MM.1S (cell line): ENCODE data around the gene PLD6.

Source experiments
- DNase-seq: peaks from one replicate; pipeline ENCODE4 v3.0.0-alpha.2; 2015
- H2AFZ ChIP-seq: fragments of 300-600 bp; sonication (generic); 2 replicates; pipeline ENCODE4 v1.6.0; 2016; ENCODE audit warnings: antibody characterized with exemption, low read length
- H3F3A ChIP-seq: fragments of 300-600 bp; sonication (generic); 2 replicates; pipeline ENCODE4 v1.6.1; 2016; ENCODE audit warnings: mild to moderate bottlenecking, antibody characterized with exemption, low read length, moderate library complexity, mixed read lengths; ENCODE audit not compliant: insufficient read depth
- H3K27ac ChIP-seq: fragments of 300-600 bp; sonication (generic); 2 replicates; pipeline ENCODE4 v1.5.1; 2016; ENCODE audit warnings: mild to moderate bottlenecking, low read length
- H3K27me3 ChIP-seq: fragments of 300-600 bp; sonication (generic); replicated peaks from 2 replicates; pipeline ENCODE4 v1.6.0; 2016; ENCODE audit warnings: low read length; ENCODE audit not compliant: insufficient read depth
- H3K36me3 ChIP-seq: fragments of 300-600 bp; sonication (generic); replicated peaks from 2 replicates; pipeline ENCODE4 v1.6.1; 2016; ENCODE audit warnings: mild to moderate bottlenecking, low read length, mixed read lengths; ENCODE audit not compliant: insufficient read depth
- H3K4me1 ChIP-seq: fragments of 300-600 bp; sonication (generic); 2 replicates; pipeline ENCODE4 v1.6.1; 2016; ENCODE audit warnings: low read length, mixed read lengths
- H3K4me2 ChIP-seq: fragments of 300-600 bp; sonication (generic); 2 replicates; pipeline ENCODE4 v1.6.0; 2016; ENCODE audit warnings: low read depth, low read length
- H3K4me3 ChIP-seq: fragments of 300-600 bp; sonication (generic); 2 replicates; pipeline ENCODE4 v1.5.1; 2016; ENCODE audit warnings: low read length, mixed read lengths
- H3K79me2 ChIP-seq: fragments of 300-600 bp; sonication (generic); 2 replicates; pipeline ENCODE4 v1.6.1; 2016; ENCODE audit warnings: mixed run types, low read length, mixed read lengths
- H3K9ac ChIP-seq: fragments of 300-600 bp; sonication (generic); 2 replicates; pipeline ENCODE4 v1.6.1; 2016; ENCODE audit warnings: low read length, mixed read lengths
- H3K9me2 ChIP-seq: fragments of 300-600 bp; sonication (generic); replicated peaks from 2 replicates; pipeline ENCODE4 v1.6.1; 2016; ENCODE audit warnings: mild to moderate bottlenecking, low read length, mixed read lengths; ENCODE audit not compliant: insufficient read depth
- H3K9me3 ChIP-seq: fragments of 300-600 bp; sonication (generic); replicated peaks from 2 replicates; pipeline ENCODE4 v1.6.1; 2016; ENCODE audit warnings: mild to moderate bottlenecking, low read length, mixed read lengths; ENCODE audit not compliant: insufficient read depth
- H4K20me1 ChIP-seq: fragments of 300-600 bp; sonication (generic); 2 replicates; pipeline ENCODE4 v1.6.1; 2016; ENCODE audit warnings: mild to moderate bottlenecking, low read length, moderate library complexity, mixed read lengths; ENCODE audit not compliant: insufficient read depth
- EZH2 ChIP-seq: fragments of 300-600 bp; sonication (generic); optimal IDR thresholded peaks from 2 replicates; pipeline ENCODE3; 2017; ENCODE audit warnings: low read depth, mild to moderate bottlenecking, antibody characterized with exemption, low read length, mixed read lengths
- EZH2phosphoT487 ChIP-seq: fragments of 300-600 bp; sonication (generic); IDR thresholded peaks from 2 replicates; pipeline ENCODE4 v1.6.1; 2018; ENCODE audit warnings: antibody characterized with exemption, low read length
- TF ChIP-seq, protein P1 (sequence below): fragments of 300-600 bp; sonication (generic); IDR thresholded peaks from 2 replicates; pipeline ENCODE4 v1.5.1; 2016; ENCODE audit warnings: antibody characterized with exemption, low read length, mixed read lengths

Gene PLD6

DNA sequence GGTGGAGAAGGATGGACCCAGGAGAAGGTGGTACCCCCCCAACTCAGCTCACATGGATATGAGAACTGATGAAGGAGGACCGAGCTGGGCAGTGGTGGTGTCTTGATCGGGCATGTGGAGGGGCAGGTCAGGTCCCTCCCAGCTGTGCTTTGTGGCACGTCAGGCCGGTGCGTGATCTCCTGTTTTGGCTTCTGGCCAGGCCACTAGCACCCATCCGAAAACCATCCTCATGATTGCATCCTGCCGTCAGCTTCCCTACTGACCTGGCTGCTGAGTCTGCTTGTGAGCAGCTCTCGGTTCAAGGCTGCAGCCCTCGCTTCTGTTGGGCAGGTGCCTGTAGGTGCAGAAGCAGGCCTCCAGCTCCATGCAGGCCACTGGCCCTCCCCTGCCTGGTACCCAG lies 53.1 kb downstream of the PLD6 start:
- Histone ChIP-seq H3K79me2 (no peaks in the 10 kb centered on the region), H3K4me2 (no peak overlapping the region), H3K9me2 (no peaks in the 10 kb centered on the region), H3K36me3 (0 out of 2 replicates have a peak, but pooled peaks cover 5% of the 10 kb centered on the region), H3K9ac (no peak overlapping the region), H4K20me1 (no peaks in the 10 kb centered on the region), H3K4me3 (no peak overlapping the region), H3K9me3 (no peaks in the 10 kb centered on the region), H3K4me1 (no peaks in the 10 kb centered on the region), H3K27ac (no peak overlapping the region), H3K27me3 (no peaks in the 10 kb centered on the region), H3F3A (no peaks in the 10 kb centered on the region), H2AFZ (no peak overlapping the region)
- TF ChIP-seq EZH2phosphoT487: no peak
- TF ChIP-seq EZH2: no peak
- TF ChIP-seq, protein P1, sequence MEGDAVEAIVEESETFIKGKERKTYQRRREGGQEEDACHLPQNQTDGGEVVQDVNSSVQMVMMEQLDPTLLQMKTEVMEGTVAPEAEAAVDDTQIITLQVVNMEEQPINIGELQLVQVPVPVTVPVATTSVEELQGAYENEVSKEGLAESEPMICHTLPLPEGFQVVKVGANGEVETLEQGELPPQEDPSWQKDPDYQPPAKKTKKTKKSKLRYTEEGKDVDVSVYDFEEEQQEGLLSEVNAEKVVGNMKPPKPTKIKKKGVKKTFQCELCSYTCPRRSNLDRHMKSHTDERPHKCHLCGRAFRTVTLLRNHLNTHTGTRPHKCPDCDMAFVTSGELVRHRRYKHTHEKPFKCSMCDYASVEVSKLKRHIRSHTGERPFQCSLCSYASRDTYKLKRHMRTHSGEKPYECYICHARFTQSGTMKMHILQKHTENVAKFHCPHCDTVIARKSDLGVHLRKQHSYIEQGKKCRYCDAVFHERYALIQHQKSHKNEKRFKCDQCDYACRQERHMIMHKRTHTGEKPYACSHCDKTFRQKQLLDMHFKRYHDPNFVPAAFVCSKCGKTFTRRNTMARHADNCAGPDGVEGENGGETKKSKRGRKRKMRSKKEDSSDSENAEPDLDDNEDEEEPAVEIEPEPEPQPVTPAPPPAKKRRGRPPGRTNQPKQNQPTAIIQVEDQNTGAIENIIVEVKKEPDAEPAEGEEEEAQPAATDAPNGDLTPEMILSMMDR: no peak
- DNase-seq: no peak

DNA sequence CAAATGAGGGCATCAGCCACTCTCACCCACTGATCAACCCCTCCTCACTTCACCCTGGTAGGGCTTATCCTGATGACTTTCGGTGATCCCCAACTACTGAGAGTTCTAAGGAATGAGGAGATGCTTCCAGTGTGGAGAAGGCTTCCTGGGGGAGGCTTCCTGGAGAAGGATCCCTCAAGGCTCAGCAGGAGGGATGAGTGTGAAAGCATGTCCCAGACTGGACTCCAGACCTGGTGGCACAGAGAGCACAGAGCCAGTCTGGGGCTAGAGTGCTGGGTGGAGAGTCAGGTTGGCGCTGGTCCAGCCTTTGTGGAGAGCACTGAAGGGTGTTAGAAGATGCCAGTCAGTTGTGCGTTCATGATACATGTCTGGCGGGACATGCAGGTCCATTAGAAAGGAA lies 53.7 kb downstream of the PLD6 start:
- Histone ChIP-seq H3K4me1 (no peaks in the 10 kb centered on the region), H4K20me1 (no peaks in the 10 kb centered on the region), H3K27me3 (no peaks in the 10 kb centered on the region), H3K27ac (no peak overlapping the region), H3K9me3 (no peaks in the 10 kb centered on the region), H2AFZ (no peak overlapping the region), H3K36me3 (0 out of 2 replicates have a peak, but pooled peaks cover 5% of the 10 kb centered on the region), H3K79me2 (no peaks in the 10 kb centered on the region), H3K4me3 (no peak overlapping the region), H3K4me2 (no peak overlapping the region), H3K9ac (no peak overlapping the region), H3F3A (no peaks in the 10 kb centered on the region), H3K9me2 (no peaks in the 10 kb centered on the region)
- DNase-seq: no peak
- TF ChIP-seq EZH2 (no peak), EZH2phosphoT487 (no peak)
- TF ChIP-seq, protein P1: no peak

DNA sequence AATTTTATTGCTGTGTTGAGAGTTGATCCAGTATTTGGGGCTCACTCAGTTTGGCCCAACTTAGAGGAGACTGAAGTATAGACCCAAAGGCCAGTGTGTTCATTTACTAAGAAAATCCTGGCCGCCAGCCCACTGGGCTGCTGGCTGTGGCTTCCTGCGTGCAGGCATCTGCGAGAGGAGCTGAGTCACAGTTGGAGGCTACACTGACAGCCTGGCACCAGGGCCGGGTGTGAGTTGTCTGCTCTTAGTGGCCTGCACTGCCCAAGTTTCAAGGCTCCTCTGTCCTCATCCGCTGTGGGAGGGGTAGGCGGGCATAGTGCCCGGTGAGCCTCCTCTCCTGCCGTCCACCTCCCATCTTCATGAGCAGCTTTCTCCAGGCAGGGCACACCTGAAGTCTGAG lies 54.2 kb downstream of the PLD6 start:
- Histone ChIP-seq H3K9me3 (no peaks in the 10 kb centered on the region), H3K79me2 (no peaks in the 10 kb centered on the region), H4K20me1 (no peaks in the 10 kb centered on the region), H3F3A (no peaks in the 10 kb centered on the region), H3K4me3 (no peak overlapping the region), H2AFZ (no peak overlapping the region), H3K36me3 (0 out of 2 replicates have a peak, but pooled peaks cover 3% of the 10 kb centered on the region), H3K4me2 (no peak overlapping the region), H3K27me3 (no peaks in the 10 kb centered on the region), H3K27ac (no peak overlapping the region), H3K9me2 (no peaks in the 10 kb centered on the region), H3K9ac (no peak overlapping the region), H3K4me1 (no peaks in the 10 kb centered on the region)
- no peak for DNase-seq
- no peak for TF ChIP-seq EZH2phosphoT487
- no peak for TF ChIP-seq EZH2
- TF ChIP-seq, protein P1: no peak

DNA sequence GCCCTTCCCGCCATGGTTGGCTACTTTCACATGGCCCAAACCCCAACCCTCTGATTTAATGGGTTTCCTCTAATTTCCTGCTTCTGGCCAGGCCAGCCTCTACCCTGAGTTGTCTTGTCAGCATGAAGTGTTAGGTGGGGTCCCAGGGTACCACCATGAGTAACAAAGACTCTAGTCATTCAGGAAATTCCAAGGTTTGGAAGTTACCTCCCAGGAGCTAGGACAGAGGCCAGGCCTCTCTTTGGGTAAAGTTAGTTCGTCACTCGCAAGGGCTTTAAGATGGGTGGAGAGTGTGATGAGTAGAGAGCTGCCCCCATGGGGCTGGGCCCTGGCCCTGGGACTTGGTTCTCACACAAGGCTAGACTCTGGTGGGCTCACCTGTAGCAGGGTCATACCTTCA lies 54.6 kb downstream of the PLD6 start:
- no peak for DNase-seq

More for the DNA sequence above, 54.6 kb downstream of the PLD6 start:
- Histone ChIP-seq H3K4me3 (no peak overlapping the region), H3K27me3 (no peaks in the 10 kb centered on the region), H4K20me1 (no peaks in the 10 kb centered on the region), H2AFZ (no peak overlapping the region), H3K36me3 (no peaks in the 10 kb centered on the region), H3K4me1 (no peaks in the 10 kb centered on the region), H3K9ac (no peak overlapping the region), H3K79me2 (no peaks in the 10 kb centered on the region), H3K9me2 (no peaks in the 10 kb centered on the region), H3K27ac (no peak overlapping the region), H3F3A (no peaks in the 10 kb centered on the region), H3K4me2 (no peak overlapping the region), H3K9me3 (no peaks in the 10 kb centered on the region)
- TF ChIP-seq EZH2phosphoT487: no peak
- TF ChIP-seq EZH2: no peak
- TF ChIP-seq, protein P1: no peak
